NB4 (cell line): Measurements from ENCODE around the gene SLCO3A1.

Experiments used
- MYC ChIP-seq: IDR thresholded peaks from 2 replicates; pipeline ENCODE4 v1.6.1; 2011; ENCODE audit warnings: low read depth, low read length
- TF ChIP-seq, protein P1 (sequence below): IDR thresholded peaks from one replicate; pipeline ENCODE4 v1.5.1; 2012; ENCODE audit warnings: low read depth, low read length

DNA sequence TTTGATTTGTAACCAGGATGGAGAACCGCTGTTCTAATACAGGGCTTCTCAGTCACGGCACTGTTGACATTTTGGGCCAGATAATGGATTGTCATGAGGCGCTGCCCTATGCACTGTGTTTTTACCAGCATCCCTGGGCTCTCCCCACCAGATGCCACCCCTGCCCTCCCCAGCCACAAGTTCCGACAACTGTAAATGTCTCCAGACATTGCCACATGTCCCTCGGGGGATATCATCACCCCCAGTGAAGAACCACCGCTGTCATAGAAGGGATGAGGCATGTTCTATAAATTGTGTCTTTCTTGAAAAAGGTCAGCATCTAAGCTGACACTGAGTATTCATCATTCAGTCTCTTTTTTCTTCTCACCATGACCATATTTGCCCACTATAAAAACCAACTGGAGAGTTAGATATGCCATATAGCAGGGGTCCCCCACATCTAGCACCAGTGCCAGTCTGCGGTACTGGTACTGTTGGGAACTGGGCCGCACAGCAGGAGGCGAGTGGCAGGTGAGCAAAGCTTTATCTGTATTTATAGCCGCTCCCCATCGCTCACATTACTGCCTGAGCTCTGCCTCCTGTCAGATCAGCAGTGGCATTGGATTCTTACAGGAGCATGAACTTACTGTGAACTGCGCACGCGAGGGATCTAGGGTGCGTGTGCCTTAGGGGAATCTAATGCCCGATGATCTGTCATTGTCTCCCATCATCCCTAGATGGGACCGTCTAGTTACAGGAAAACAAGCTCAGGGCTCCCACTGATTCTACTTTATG, 279.7 kb downstream of the SLCO3A1 start:
- TF ChIP-seq, protein P1, sequence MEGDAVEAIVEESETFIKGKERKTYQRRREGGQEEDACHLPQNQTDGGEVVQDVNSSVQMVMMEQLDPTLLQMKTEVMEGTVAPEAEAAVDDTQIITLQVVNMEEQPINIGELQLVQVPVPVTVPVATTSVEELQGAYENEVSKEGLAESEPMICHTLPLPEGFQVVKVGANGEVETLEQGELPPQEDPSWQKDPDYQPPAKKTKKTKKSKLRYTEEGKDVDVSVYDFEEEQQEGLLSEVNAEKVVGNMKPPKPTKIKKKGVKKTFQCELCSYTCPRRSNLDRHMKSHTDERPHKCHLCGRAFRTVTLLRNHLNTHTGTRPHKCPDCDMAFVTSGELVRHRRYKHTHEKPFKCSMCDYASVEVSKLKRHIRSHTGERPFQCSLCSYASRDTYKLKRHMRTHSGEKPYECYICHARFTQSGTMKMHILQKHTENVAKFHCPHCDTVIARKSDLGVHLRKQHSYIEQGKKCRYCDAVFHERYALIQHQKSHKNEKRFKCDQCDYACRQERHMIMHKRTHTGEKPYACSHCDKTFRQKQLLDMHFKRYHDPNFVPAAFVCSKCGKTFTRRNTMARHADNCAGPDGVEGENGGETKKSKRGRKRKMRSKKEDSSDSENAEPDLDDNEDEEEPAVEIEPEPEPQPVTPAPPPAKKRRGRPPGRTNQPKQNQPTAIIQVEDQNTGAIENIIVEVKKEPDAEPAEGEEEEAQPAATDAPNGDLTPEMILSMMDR: no peak
- no peak for TF ChIP-seq MYC
